Measurements from ENCODE around the gene ARIH2.

GRCh38 chr3:48881006-48881405 lies 37.6 kb upstream of the ARIH2 start:
- TF ChIP-seq CTCF (IDR thresholded peaks at IDR 0.05; ENCODE audit: low read length) (no peak), EZH2 (optimal IDR thresholded peaks at IDR 0.05; ENCODE audit: low read depth, low read length) (no peak), EZH2phosphoT487 (IDR thresholded peaks at IDR 0.05; ENCODE audit: low read length) (no peak)
